Mesendoderm (in vitro differentiated cells): Measurements from ENCODE around the gene PHLPP1.
"Not testable (repeated sequence)": the region's sequence is repeated elsewhere in the genome, so short reads cannot be mapped to it uniquely, and the experiment has no call there.

Source experiments
- DNase-seq: peaks from one replicate; pipeline ENCODE4 v3.0.0; 2013
- H2AK5ac ChIP-seq: 2 replicates; pipeline ENCODE4 v1.6.1; 2013; ENCODE audit warnings: low read length, inconsistent platforms
- H2BK120ac ChIP-seq: 2 replicates; pipeline ENCODE4 v1.6.1; 2013; ENCODE audit warnings: low read depth, mild to moderate bottlenecking, low read length, moderate library complexity, mixed read lengths
- H2BK15ac ChIP-seq: replicated peaks from 2 replicates; pipeline ENCODE4 v1.6.1; 2013; ENCODE audit warnings: low read depth, mild to moderate bottlenecking, moderate library complexity
- H2BK5ac ChIP-seq: 2 replicates; pipeline ENCODE4 v1.6.1; 2013; ENCODE audit warnings: low read length, inconsistent platforms
- H3K18ac ChIP-seq: 2 replicates; pipeline ENCODE4 v1.6.1; 2013; ENCODE audit warnings: mild to moderate bottlenecking, low read length, mixed read lengths
- H3K23ac ChIP-seq: one replicate; pipeline ENCODE4 v1.6.1; 2013; ENCODE audit warnings: low read length
- H3K27ac ChIP-seq: 2 replicates; pipeline ENCODE4 v1.5.1; 2013; ENCODE audit warnings: low read depth, mild to moderate bottlenecking, inconsistent platforms, low read length, moderate library complexity
- H3K27me3 ChIP-seq: 2 replicates; pipeline ENCODE4 v1.6.1; 2013; ENCODE audit warnings: low read length, control low read depth, mild to moderate bottlenecking, inconsistent platforms; ENCODE audit not compliant: insufficient read depth, poor library complexity
- H3K36me3 ChIP-seq: 2 replicates; pipeline ENCODE4 v1.6.1; 2013; ENCODE audit warnings: low read length, inconsistent platforms; ENCODE audit not compliant: control insufficient read depth, insufficient read depth
- H3K4ac ChIP-seq: one replicate; pipeline ENCODE4 v1.6.1; 2013; ENCODE audit warnings: low read depth, mild to moderate bottlenecking, low read length, moderate library complexity
- H3K4me1 ChIP-seq: 2 replicates; pipeline ENCODE4 v1.6.1; 2013; ENCODE audit warnings: low read depth, low read length, inconsistent platforms; ENCODE audit not compliant: control insufficient read depth
- H3K4me2 ChIP-seq: 2 replicates; pipeline ENCODE4 v1.6.1; 2013; ENCODE audit warnings: low read length
- H3K4me3 ChIP-seq: 2 replicates; pipeline ENCODE4 v1.5.1; 2013; ENCODE audit warnings: mild to moderate bottlenecking, low read length
- H3K56ac ChIP-seq: one replicate; pipeline ENCODE4 v1.6.1; 2013; ENCODE audit warnings: low read length
- H3K79me1 ChIP-seq: 2 replicates; pipeline ENCODE4 v1.6.1; 2013; ENCODE audit warnings: low read length, inconsistent platforms
- H3K79me2 ChIP-seq: 2 replicates; pipeline ENCODE4 v1.6.1; 2013; ENCODE audit warnings: mild to moderate bottlenecking, low read length; ENCODE audit not compliant: control insufficient read depth, insufficient read depth
- H3K9ac ChIP-seq: 2 replicates; pipeline ENCODE4 v1.6.1; 2013; ENCODE audit warnings: low read length, inconsistent platforms
- H4K5ac ChIP-seq: one replicate; pipeline ENCODE4 v1.6.1; 2013; ENCODE audit warnings: low read length
- H4K8ac ChIP-seq: one replicate; pipeline ENCODE4 v1.6.1; 2013; ENCODE audit warnings: low read depth, mild to moderate bottlenecking, control low read depth, low read length, moderate library complexity
- WGBS: extraction: QIAGEN DNeasy Blood & Tissue Kit; methylation state at CpG from one replicate; pipeline ENCODE4 v1.1.7; 2013; ENCODE audit warnings: low lambda C conversion rate, missing lambda C conversion rate; ENCODE audit not compliant: insufficient coverage; ENCODE audit errors: extremely low coverage; 5-methylcytosine and 5-hydroxymethylcytosine counted together

The PHLPP1 gene

DNA sequence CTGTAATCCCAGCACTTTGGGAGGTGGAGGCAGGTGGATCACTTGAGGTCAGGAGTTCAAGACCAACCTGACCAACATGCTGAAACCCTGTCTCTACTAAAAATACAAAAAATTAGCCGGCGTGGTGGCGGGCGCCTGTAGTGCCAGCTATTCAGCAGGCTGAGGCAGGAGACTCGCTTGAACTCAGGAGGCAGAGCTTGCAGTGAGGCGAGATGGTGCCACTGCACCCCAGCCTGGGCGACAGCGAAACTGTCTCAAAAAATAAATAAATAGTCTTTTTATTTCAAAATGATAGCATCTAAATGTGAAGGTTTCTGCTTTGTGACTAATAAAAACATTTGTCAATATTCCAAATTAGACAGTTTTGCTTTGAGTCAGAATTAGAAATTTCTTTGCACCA, 8.5 kb upstream of the PHLPP1 start:
- H3K27ac ChIP-seq, H3K9ac ChIP-seq, H3K56ac ChIP-seq, H3K18ac ChIP-seq, H3K79me1 ChIP-seq, H2BK5ac ChIP-seq, H2BK15ac ChIP-seq, H3K4ac ChIP-seq, H4K8ac ChIP-seq, H3K23ac ChIP-seq, H3K4me2 ChIP-seq, H3K4me1 ChIP-seq, H3K27me3 ChIP-seq, DNase-seq, H2AK5ac ChIP-seq, H3K4me3 ChIP-seq, H4K5ac ChIP-seq, H3K36me3 ChIP-seq, H3K79me2 ChIP-seq, H2BK120ac ChIP-seq: not testable (repeated sequence)
- no CpG with 5 or more reads among the region's 8 CpGs for WGBS

DNA sequence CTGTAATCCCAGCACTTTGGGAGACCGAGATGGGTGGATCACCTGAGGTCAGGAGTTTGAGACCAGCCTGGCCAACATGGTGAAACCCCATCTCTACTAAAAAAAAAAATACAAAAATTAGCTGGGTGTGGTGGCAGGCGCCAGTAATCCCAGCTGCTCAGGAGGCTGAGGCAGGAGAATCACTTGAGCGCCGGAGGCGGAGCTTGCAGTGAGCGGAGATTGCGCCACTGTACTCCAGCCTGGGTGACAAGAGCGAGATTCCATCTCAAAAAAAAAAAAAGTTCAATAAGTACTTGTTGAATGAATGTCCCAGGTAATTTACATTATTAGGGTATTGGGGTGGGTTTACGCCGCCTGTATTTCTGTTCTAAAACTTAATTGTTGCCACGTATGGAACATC, 5.4 kb upstream of the PHLPP1 start:
- no CpG with 5 or more reads among the region's 11 CpGs for WGBS
- not testable (repeated sequence) for H3K56ac ChIP-seq, H3K4ac ChIP-seq, H3K9ac ChIP-seq, H2BK15ac ChIP-seq, H2BK120ac ChIP-seq, H2AK5ac ChIP-seq, H3K79me2 ChIP-seq, H3K27me3 ChIP-seq, H3K23ac ChIP-seq, H3K79me1 ChIP-seq, H3K18ac ChIP-seq, H4K8ac ChIP-seq, H3K4me3 ChIP-seq, H2BK5ac ChIP-seq, DNase-seq, H4K5ac ChIP-seq, H3K27ac ChIP-seq, H3K36me3 ChIP-seq, H3K4me1 ChIP-seq, H3K4me2 ChIP-seq

DNA sequence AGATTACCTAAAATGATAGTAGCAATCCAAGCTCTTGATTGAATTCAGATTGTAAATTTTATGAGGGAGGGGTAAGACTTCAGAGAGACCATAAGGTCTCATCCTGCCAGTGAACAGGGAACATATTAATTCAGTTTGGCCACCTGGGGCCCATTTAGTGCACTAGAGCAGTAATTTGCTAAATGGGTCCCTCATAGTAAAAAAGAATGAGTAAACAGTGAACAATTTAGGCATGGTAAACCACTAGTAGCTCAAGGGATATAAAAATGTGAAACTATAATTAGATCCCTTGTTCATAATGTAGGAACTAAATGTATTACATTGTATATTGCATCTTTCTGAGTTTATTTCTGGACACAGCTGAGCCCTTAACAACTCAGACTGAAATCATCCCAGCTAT, 4.9 kb upstream of the PHLPP1 start:
- no peak overlapping the region for H2BK120ac ChIP-seq
- H2AK5ac ChIP-seq: no peak overlapping the region
- H3K27ac ChIP-seq: no peak overlapping the region
- no peak overlapping the region for H4K8ac ChIP-seq
- no peak overlapping the region for H2BK5ac ChIP-seq
- no peak overlapping the region for H3K18ac ChIP-seq
- no peak overlapping the region for H3K4me3 ChIP-seq
- no peak overlapping the region for H3K9ac ChIP-seq
- H3K27me3 ChIP-seq: no peaks in the 10 kb centered on the region
- no peaks in the 10 kb centered on the region for H3K4me1 ChIP-seq
- no peak for DNase-seq
- no peaks in the 10 kb centered on the region for H3K36me3 ChIP-seq
- no peak overlapping the region for H2BK15ac ChIP-seq
- no peaks in the 10 kb centered on the region for H3K79me2 ChIP-seq
- no peak overlapping the region for H3K23ac ChIP-seq
- no peaks in the 10 kb centered on the region for H3K79me1 ChIP-seq
- H3K4ac ChIP-seq: no peak overlapping the region
- no peak overlapping the region for H4K5ac ChIP-seq
- no peak overlapping the region for H3K56ac ChIP-seq
- H3K4me2 ChIP-seq: no peak overlapping the region

DNA sequence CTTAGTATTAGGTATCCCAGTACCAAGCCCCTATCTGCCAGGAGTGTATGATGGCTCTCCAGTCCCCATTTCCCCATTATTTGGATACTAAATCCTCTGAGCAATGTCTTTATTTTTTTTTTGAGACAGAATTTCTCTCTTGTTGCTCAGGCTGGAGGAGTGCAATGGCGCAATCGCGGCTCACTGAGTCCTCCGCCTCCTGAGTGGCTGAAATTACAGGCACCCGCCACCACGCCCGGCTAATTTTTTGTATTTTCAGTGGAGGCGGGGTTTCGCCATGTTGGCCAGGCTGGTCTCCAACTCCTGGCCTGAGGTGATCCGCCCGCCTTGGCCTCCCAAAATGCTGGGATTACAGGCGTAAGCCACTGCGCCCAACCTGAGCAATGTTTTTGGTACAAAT, 3.6 kb upstream of the PHLPP1 start:
- WGBS: no CpG with 5 or more reads among the region's 13 CpGs
- no peak overlapping the region for H3K4ac ChIP-seq
- H2AK5ac ChIP-seq: no peak overlapping the region
- peaks cover 9% of the 10 kb centered on the region for H3K79me2 ChIP-seq
- no peak overlapping the region for H4K8ac ChIP-seq
- H3K18ac ChIP-seq: no peak overlapping the region
- no peak overlapping the region for H3K56ac ChIP-seq
- no peak overlapping the region for H3K23ac ChIP-seq
- no peak overlapping the region for H2BK5ac ChIP-seq
- DNase-seq: no peak
- H3K4me2 ChIP-seq: no peak overlapping the region
- H2BK120ac ChIP-seq: no peak overlapping the region
- no peaks in the 10 kb centered on the region for H3K27me3 ChIP-seq
- no peaks in the 10 kb centered on the region for H3K79me1 ChIP-seq
- no peaks in the 10 kb centered on the region for H3K36me3 ChIP-seq
- no peak overlapping the region for H3K4me3 ChIP-seq
- H2BK15ac ChIP-seq: no peak overlapping the region
- no peak overlapping the region for H3K9ac ChIP-seq
- H4K5ac ChIP-seq: no peak overlapping the region
- no peaks in the 10 kb centered on the region for H3K4me1 ChIP-seq
- no peak overlapping the region for H3K27ac ChIP-seq

DNA sequence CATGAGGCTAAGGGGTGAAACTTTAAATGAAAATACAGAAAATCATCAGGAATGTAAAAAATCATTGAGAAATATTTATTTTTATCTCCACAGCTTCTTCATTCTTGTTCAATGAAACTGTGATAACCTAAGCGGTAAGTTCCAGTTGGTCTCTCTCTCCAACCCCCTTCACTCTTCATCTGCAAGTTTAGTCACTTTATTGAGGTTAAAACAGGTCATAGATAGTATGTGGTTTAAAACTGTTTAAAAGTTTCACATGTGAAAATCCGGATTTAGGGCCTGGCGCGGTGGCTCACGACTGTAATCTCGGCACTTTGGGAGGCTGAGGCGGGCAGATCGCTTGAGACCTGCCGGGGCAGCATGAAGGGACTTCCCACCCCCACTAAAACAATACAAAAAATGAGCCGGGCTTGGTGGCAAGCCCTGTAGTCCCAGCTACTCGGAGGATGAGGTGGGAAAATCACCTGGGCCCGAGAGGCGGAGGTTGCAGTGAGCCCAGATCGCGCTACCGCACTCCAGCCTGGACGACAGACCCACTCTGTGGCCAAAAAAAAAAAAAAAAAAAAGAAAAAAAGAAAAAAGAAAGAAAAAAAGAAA, 1.6 kb upstream of the PHLPP1 start:
- Histone ChIP-seq H3K4me2 (no peak overlapping the region), H2BK120ac (no peak overlapping the region), H3K9ac (peak overlapping the region; percentile 35), H3K4me1 (no peaks in the 10 kb centered on the region), H3K18ac (no peak overlapping the region), H3K56ac (no peak overlapping the region), H3K4ac (no peak overlapping the region), H2AK5ac (no peak overlapping the region), H3K79me2 (peaks cover 25% of the 10 kb centered on the region), H2BK15ac (no peak overlapping the region), H3K27me3 (no peaks in the 10 kb centered on the region), H2BK5ac (no peak overlapping the region), H3K27ac (no peak overlapping the region), H3K79me1 (no peaks in the 10 kb centered on the region), H3K4me3 (no peak overlapping the region), H3K36me3 (no peaks in the 10 kb centered on the region), H4K8ac (no peak overlapping the region), H3K23ac (no peak overlapping the region), H4K5ac (no peak overlapping the region)
- no CpG with 5 or more reads among the region's 17 CpGs for WGBS
- peak; percentile 44 for DNase-seq

DNA sequence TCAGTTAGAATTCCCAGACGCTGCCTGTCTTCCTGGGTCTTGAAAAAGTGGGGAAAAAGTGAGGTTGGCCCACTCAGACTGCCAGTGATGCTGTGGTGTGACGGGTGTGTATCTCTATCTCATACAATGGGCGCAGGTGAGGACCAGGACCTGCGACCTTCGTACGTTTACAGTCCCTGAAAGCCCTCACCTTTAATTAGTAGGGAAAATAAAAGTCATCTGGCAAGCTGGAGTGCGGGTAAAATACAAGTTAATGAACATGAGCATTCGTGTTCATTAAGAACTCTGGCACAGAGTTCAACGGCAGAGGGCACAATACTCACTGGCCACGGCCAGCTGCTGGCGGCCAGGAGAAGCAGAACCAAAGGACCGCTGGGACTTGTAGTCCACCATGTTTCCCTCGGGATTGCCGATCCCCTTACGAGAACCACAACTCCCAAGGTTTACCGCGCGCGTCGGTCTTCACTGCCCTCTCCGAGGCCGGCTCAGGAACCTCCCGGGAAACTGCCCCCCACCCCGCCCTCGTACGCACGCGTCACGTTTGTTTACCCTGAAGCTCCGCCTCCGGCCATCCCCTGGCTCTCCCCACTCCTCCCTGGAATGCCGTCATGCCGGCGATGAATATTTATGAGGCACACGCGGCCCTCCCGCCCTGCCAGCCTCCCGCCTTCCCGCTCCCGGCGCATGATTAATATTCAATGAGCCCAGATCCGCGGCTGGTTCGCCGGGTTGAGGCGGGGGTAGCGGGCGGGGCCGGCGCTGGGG, 488 bp upstream of the PHLPP1 start:
- no peak overlapping the region for H4K8ac ChIP-seq
- peak overlapping the region; percentile 70 for H3K18ac ChIP-seq
- H3K79me1 ChIP-seq: no peaks in the 10 kb centered on the region
- H3K9ac ChIP-seq: peak overlapping the region; percentile 46
- H3K4ac ChIP-seq: no peak overlapping the region
- no peak overlapping the region for H2BK15ac ChIP-seq
- H3K4me1 ChIP-seq: peaks cover 2% of the 10 kb centered on the region
- H3K79me2 ChIP-seq: peaks cover 33% of the 10 kb centered on the region
- no peak overlapping the region for H3K27ac ChIP-seq
- no peak overlapping the region for H4K5ac ChIP-seq
- H3K56ac ChIP-seq: peak overlapping the region; percentile 71
- peak; percentile 100 for DNase-seq
- no peak overlapping the region for H3K23ac ChIP-seq
- H2AK5ac ChIP-seq: no peak overlapping the region
- H3K36me3 ChIP-seq: no peaks in the 10 kb centered on the region
- H3K27me3 ChIP-seq: no peaks in the 10 kb centered on the region
- WGBS: no CpG with 5 or more reads among the region's 50 CpGs
- H2BK5ac ChIP-seq: no peak overlapping the region
- no peak overlapping the region for H3K4me3 ChIP-seq
- no peak overlapping the region for H2BK120ac ChIP-seq
- H3K4me2 ChIP-seq: peak overlapping the region; percentile 3
